GM13977 (cell line): Measurements from ENCODE around the gene TCF25.

ENCODE experiments used
- DNase-seq: peaks from one replicate; pipeline ENCODE4 v3.0.0; 2012; ENCODE audit warnings: low spot score
- in situ Hi-C: fragments of 300-500 bp; cut with MboI; formaldehyde crosslinking; loops from one replicate; pipeline ENCODE4 v1.12.0; 2022; ENCODE audit warnings: low sequenced_read_pairs, low pct_unique_long_range_greater_than_20kb, mixed read lengths, inconsistent platforms; ENCODE audit not compliant: unreplicated experiment
- TF ChIP-seq, protein P1 (sequence below): IDR thresholded peaks from 2 replicates; pipeline ENCODE4 v1.5.1; 2012; ENCODE audit warnings: mild to moderate bottlenecking, control low read depth; ENCODE audit not compliant: insufficient read depth; ENCODE audit errors: extremely low read depth, missing control alignments

The TCF25 gene

DNA sequence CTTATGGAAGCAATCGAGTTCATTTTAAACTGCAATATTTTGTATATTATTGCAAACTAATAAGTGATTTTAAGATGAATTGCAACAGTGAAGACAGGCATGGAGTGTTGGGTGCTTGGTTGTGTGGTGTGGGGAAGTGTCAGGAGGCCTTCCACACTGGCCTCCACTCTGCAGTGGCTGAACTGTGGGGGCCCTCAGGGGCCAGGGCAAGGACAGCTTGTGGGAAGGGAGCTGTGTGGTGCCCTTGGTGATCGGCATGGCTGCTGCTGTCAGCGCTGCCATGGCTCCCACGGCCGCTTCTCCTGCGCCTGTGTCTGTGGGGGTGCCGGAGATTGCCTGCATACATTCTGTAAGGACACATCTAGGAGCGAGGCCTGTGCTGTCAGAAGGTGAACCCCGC, 19.2 kb downstream of the TCF25 start:
- DNase-seq: no peak
- in situ Hi-C loops: no loop called here
- TF ChIP-seq, protein P1, sequence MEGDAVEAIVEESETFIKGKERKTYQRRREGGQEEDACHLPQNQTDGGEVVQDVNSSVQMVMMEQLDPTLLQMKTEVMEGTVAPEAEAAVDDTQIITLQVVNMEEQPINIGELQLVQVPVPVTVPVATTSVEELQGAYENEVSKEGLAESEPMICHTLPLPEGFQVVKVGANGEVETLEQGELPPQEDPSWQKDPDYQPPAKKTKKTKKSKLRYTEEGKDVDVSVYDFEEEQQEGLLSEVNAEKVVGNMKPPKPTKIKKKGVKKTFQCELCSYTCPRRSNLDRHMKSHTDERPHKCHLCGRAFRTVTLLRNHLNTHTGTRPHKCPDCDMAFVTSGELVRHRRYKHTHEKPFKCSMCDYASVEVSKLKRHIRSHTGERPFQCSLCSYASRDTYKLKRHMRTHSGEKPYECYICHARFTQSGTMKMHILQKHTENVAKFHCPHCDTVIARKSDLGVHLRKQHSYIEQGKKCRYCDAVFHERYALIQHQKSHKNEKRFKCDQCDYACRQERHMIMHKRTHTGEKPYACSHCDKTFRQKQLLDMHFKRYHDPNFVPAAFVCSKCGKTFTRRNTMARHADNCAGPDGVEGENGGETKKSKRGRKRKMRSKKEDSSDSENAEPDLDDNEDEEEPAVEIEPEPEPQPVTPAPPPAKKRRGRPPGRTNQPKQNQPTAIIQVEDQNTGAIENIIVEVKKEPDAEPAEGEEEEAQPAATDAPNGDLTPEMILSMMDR: no peak

DNA sequence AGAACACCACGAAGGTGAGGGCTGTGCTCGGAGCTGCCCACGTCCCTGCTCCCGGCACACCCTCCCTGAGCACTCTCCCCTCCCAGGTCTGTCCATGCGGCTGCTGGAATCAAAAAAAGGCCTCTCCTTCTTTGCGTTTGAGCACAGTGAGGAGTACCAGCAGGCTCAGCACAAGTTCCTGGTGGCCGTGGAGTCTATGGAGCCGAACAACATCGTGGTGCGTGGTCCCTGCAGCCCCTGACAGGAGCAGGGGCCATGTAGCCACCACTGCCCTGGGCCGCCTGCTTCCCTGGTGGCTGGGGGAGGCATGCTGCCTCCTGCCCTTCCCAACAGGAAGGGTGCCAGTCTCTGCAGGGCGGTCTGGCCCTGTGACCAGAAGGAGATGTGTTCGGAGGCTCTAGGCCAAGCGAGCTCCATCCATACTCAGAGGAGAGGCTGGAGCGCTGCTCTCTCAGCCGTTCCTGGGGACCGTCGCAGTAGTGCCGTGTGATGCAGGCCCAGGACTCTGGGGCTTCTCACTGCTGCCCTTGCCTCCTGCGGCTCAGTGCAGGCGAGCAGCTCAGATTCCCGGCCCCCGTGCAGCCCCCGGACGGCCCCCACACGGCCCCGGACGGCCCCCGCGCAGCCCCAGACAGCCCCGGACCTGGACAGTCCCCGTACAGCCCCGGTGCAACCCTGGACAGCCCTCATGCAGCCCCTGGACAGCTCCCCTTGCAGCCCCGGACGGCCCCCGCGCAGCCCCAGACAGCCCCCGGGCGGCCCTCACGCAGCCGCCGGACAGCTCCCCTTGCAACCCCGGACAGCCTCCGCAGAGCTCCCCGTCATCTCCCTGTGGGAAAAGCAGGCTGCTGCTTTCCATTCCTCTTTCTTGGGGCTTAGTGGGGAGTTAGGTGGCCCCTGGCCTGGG, 20.5 kb downstream of the TCF25 start:
- DNase-seq: no peak
- in situ Hi-C loops: no loop called here
- TF ChIP-seq, protein P1: no peak

DNA sequence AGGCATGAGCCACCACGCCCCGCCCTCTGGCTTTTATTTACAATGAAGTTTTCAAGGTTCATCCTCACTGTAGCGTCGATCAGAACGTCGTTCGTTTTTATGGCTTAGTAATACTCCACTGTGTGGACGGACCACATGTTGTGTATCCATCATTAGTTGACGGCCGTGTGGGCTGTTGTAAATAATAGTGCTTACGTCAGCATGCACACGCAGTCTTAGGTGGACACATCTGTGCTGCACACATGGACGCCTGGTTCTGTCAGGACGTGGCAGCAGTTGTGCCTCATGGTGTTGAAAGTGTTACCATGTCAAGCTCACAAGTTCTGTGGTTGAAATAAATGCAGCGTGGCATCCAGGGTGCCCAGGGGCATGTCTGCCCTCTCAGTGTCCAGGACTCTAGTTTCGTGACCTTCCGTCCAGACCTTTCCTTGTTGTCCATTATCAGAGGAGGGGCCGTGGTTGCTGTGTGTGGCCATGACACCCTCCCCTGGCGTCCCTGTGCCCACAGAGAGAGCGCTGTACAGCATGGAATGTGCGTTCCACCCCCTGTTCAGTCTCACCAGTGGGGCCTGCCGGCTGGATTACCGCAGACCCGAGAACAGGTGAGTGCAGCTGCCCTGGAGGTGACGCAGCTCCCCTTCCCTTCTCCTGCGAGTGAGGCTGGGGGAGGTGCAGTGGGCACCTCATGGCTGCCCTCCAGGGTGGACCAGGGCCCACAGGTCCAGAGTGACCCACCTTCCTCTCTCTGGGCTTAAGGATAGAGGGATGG, 22.3 kb downstream of the TCF25 start:
- no peak for DNase-seq
- TF ChIP-seq, protein P1: no peak
- in situ Hi-C loops: no loop called here

GRCh38 chr16:89897204-89897603, 23.8 kb downstream of the TCF25 start:
- TF ChIP-seq, protein P1: no peak
- no peak for DNase-seq
- in situ Hi-C loops: no loop called here

DNA sequence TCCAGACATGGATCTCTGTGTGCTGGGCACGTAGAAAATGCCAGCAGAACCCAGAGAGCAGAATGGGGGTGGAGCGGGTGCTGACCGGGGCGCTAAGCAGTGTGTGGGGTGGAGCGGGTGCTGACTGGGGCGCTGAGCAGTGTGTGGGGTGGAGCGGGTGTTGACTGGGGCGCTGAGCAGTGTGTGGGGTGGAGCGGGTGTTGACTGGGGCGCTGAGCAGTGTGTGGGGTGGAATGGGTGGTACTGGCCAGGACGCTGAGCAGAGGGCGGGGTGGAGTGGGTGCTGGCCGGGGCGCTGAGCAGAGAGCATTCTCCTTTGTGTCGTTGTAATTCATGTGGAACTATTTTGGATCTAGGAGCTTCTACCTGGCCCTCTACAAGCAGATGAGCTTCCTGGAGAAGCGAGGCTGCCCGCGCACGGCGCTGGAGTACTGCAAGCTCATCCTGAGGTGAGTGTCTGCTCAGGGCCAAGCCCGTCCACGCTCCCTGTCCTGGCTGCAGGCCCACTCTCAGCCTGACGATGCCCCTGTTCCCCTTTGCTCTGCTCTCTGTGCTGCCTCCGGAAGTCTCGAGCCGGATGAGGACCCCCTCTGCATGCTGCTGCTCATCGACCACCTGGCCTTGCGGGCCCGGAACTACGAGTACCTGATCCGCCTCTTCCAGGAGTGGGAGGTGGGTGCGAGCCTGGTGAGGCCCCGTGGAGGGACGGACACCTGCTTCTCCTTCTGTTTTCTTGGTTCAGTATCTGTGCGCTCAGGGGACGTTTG, 25.0 kb downstream of the TCF25 start:
- in situ Hi-C loops: no loop called here
- TF ChIP-seq, protein P1: no peak
- no peak for DNase-seq

DNA sequence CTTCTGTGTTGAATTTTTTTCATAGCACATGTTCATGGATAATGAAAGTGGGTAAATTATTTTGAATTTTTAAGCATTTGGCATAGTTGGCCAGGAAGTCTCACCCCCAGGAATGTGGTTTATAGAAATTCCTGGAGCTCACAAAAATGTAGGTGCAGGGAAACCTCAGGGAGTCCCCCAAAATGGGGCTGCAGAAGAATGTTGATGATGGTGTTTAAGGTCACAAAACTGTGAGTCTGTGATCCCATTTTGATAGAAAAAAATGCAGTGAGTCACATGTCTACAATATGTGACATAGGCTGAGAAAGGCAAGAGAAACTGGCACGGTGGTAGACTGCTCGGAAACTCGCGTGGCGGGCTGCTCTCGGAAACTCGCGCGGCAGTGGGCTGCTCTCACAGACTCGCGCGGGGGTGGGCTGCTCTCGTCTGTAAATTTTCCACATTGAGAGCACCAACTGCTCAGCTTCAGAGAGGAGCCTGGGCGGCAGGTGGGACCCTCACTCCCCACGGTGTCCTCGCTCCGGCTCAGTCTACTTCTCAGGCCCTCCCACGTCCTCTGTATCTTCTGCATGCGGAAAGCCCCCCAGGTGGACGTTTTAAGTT, 26.6 kb downstream of the TCF25 start:
- TF ChIP-seq, protein P1: no peak
- in situ Hi-C loops: no loop called here

More for the DNA sequence above, 26.6 kb downstream of the TCF25 start:
- DNase-seq: no peak
